Right atrium auricular region (tissue), 2 donors: ENCODE measurements around the gene UGT1A7. TPM values are rescaled to one million over a fixed set of nuclear protein-coding genes. Genes with fewer than 3 reads are reported as not detected.

Experiments
- DNase-seq: peaks from one replicate; pipeline ENCODE4 v3.0.0-alpha.2; 2019; ENCODE audit warnings: low spot score
- H3K27ac ChIP-seq, 2 donors: fragments of 200-600 bp; sonication (generic); 1 replicate in 1 of 2; 2 replicates in 1 of 2; pipeline ENCODE4 v1.5.1; 2016 to 2019
- H3K27me3 ChIP-seq, 2 donors: fragments of 200-600 bp; sonication (generic); one replicate each; pipeline versions ENCODE4 v1.5.1 to v1.6.0; 2017 to 2019
- H3K36me3 ChIP-seq: fragments of 200-600 bp; sonication (generic); one replicate; pipeline ENCODE4 v1.5.1; 2016
- H3K4me1 ChIP-seq, 2 donors: fragments of 200-600 bp; sonication (generic); one replicate each; pipeline versions ENCODE4 v1.5.1 to v1.6.0; 2017 to 2019
- H3K4me3 ChIP-seq, 2 donors: fragments of 200-600 bp; sonication (generic); 1 replicate in 1 of 2; 2 replicates in 1 of 2; pipeline ENCODE4 v1.5.1; 2017 to 2019; ENCODE audit warnings: mild to moderate bottlenecking in 1 of 2, moderate library complexity in 1 of 2
- H3K9me3 ChIP-seq, 2 donors: fragments of 200-600 bp; sonication (generic); one replicate each; pipeline ENCODE4 v1.5.1; 2019
- total RNA-seq, 2 donors: library from RNA; depleted of rRNA; stranded (reverse); fragments of >200 nt; gene quantifications; one replicate each; pipeline ENCODE4 v1.1.0, GENCODE V29; 2016
- TF ChIP-seq, protein P1 (sequence below), 2 donors: fragments of 200-600 bp; sonication (generic); IDR thresholded peaks; one replicate each; pipeline ENCODE4 v1.5.1; 2019; ENCODE audit warnings: antibody characterized with exemption in 2 of 2

Gene UGT1A7
- total RNA-seq, 2 donors from 2014 or later, result not detected

DNA sequence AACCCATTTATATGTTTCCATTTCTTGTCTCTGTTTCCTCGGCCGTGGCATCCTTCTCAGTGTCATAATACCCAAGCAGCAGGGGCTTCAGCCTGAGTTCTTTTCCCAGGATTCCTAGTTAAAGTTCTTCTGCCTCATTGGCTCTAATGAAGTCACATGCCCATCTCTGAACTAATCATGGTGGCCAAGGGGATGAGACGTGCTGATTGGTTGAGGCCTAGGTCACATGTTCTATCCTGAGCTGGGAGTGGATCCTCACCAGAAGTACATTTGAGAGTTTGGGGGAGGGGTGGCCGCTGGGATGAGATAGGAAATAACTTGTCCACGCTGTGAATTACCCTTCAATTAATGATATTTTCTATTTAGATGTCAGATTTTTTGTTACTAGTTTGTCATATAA is 27.2 kb downstream of the UGT1A7 start:
- H3K9me3 ChIP-seq, result peaks cover 0 to 6% of the 10 kb centered on the region in 2 donors
- no peak overlapping the region for H3K4me3 ChIP-seq
- TF ChIP-seq, protein P1, sequence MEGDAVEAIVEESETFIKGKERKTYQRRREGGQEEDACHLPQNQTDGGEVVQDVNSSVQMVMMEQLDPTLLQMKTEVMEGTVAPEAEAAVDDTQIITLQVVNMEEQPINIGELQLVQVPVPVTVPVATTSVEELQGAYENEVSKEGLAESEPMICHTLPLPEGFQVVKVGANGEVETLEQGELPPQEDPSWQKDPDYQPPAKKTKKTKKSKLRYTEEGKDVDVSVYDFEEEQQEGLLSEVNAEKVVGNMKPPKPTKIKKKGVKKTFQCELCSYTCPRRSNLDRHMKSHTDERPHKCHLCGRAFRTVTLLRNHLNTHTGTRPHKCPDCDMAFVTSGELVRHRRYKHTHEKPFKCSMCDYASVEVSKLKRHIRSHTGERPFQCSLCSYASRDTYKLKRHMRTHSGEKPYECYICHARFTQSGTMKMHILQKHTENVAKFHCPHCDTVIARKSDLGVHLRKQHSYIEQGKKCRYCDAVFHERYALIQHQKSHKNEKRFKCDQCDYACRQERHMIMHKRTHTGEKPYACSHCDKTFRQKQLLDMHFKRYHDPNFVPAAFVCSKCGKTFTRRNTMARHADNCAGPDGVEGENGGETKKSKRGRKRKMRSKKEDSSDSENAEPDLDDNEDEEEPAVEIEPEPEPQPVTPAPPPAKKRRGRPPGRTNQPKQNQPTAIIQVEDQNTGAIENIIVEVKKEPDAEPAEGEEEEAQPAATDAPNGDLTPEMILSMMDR (IDR thresholded peaks at IDR 0.05), result no peak
- H3K4me1 ChIP-seq, result no peaks in the 10 kb centered on the region
- no peaks in the 10 kb centered on the region for H3K36me3 ChIP-seq
- no peak for DNase-seq
- no peak overlapping the region for H3K27ac ChIP-seq
- no peaks in the 10 kb centered on the region for H3K27me3 ChIP-seq

DNA sequence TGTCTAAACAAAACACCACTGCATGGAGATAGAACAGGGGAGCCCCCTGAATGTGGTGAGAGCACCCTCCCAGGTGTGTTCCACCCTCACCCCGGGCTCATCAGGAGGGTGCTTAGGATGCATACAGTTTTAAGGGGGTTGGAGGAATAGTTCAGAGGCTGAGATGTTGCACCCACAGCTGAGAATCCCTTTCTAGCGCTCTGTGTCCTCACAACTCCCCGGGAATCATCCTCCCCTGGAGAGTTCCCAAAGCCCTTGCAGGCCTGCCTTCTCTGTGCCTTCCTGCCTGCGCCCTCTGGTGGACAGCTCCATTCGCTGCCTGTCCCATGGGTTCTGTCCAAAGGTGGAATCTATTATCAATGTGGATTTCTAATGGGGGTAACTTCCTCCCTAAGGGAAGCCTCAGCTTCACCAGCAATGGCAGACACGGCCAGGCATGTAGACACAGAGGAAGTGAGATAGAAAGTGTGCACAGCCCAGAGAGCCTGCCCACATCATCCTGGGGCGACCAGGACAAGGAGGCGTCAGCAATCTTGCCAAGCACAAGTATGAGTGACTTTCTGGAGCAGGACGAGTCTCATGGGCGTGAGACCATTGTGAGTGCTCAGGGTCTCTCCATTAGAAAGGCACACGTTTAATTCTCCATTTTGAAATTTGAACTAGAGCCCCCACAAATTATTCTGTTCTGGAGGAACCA is 29.8 kb downstream of the UGT1A7 start:
- Histone ChIP-seq H3K27ac (no peak overlapping the region), H3K27me3 (no peaks in the 10 kb centered on the region), H3K4me3 (no peak overlapping the region), H3K4me1 (no peaks in the 10 kb centered on the region), H3K9me3 (no peaks in the 10 kb centered on the region), H3K36me3 (no peaks in the 10 kb centered on the region)
- DNase-seq, result peak; percentile 61
- TF ChIP-seq, protein P1 (IDR thresholded peaks at IDR 0.05), result peak; percentile 60 to 77

DNA sequence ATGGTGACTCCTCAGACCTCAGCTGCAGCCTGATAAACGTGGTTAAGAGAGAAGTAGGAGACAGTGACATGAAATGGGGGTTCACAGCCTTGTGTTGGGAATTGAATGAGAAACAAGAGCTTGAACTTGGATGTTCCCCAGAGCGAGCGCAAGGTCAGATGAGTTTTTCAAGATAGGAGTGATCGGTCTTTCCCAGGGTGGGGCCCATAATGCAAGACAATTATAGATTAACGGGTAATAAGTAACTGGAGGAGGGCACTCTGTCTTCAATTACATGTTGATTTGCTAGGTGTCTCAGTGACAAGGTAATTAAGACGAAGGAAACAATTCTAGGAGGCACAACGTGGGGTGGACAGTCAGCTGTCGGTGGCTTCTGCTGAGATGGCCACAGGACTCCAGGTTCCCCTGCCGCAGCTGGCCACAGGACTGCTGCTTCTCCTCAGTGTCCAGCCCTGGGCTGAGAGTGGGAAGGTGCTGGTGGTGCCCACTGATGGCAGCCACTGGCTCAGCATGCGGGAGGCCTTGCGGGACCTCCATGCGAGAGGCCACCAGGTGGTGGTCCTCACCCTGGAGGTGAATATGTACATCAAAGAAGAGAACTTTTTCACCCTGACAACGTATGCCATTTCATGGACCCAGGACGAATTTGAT is 31.0 kb downstream of the UGT1A7 start, which contains the start of gene UGT1A5:
Gene UGT1A5, plus strand, starts transcription at position 297 of the 651 bp plus-strand sequence. Its CDS starts 85 bp downstream, at position 382.
- no peaks in the 10 kb centered on the region for H3K27me3 ChIP-seq
- TF ChIP-seq, protein P1 (IDR thresholded peaks at IDR 0.05), result no peak

DNA sequence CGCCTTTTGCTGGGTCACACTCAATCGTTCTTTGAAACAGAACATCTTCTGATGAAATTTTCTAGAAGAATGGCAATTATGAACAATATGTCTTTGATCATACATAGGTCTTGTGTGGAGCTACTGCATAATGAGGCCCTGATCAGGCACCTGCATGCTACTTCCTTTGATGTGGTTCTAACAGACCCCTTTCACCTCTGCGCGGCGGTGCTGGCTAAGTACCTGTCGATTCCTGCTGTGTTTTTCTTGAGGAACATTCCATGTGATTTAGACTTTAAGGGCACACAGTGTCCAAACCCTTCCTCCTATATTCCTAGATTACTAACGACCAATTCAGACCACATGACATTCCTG is 31.5 kb downstream of the UGT1A7 start:
- Histone ChIP-seq H3K36me3 (no peaks in the 10 kb centered on the region), H3K27ac (no peak overlapping the region), H3K4me1 (no peaks in the 10 kb centered on the region), H3K4me3 (no peak overlapping the region), H3K27me3 (no peaks in the 10 kb centered on the region), H3K9me3 (no peaks in the 10 kb centered on the region)
- DNase-seq, result no peak
- TF ChIP-seq, protein P1 (IDR thresholded peaks at IDR 0.05), result no peak

More for the DNA sequence above, 31.0 kb downstream of the UGT1A7 start, which contains the start of gene UGT1A5:
- H3K4me3 ChIP-seq, result no peak within 1 kb of the TSS
- no peaks in the 10 kb centered on the region for H3K36me3 ChIP-seq
- H3K4me1 ChIP-seq, result no peaks in the 10 kb centered on the region
- no peak for DNase-seq
- no peaks in the 10 kb centered on the region for H3K9me3 ChIP-seq
- H3K27ac ChIP-seq, result no peak within 1 kb of the TSS

DNA sequence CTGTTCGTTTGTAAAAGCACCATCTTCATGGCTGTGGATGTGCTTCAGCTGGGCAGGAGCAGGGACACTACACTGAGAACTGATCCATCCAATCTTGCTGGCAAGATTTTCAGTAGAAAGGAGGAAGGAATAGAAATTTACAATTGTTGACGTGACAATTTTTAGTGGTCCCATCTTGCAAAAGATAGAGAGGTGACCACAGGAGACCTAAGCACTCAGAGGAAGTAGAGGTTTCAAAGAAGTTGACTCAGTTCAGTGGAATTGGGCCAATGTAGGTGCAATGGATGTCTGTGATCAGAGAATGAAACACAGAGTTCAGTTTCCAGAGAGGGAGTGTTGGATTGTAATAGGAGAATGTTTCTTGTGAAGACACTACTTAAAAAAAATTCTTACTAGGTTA is 32.4 kb downstream of the UGT1A7 start:
- H3K27ac ChIP-seq, result no peak overlapping the region
- no peak for DNase-seq
- H3K4me1 ChIP-seq, result no peaks in the 10 kb centered on the region
- TF ChIP-seq, protein P1 (IDR thresholded peaks at IDR 0.05), result no peak
- H3K36me3 ChIP-seq, result no peaks in the 10 kb centered on the region
- H3K4me3 ChIP-seq, result no peak overlapping the region
- no peaks in the 10 kb centered on the region for H3K9me3 ChIP-seq
- no peaks in the 10 kb centered on the region for H3K27me3 ChIP-seq
